IMR-90 (cell line): Measurements from ENCODE around the gene ALPK3. TPM values are rescaled to one million over a fixed set of nuclear protein-coding genes. Genes with fewer than 3 reads are reported as not detected.

Experiments
- ATAC-seq: fragments of 200-7000 bp; cut with Tn5 transposase; 2 replicates; pipeline ENCODE4 v1.9.1; 2020; ENCODE audit warnings: low read depth, mild to moderate bottlenecking, moderate library complexity
- BruUV-seq: library from RNA; stranded (reverse); fragments of 400-500 nt; replicated peaks from 2 replicates; lab custom pipeline; 2021; lab: Mats Ljungman, UMichigan
- CTCF ChIA-PET: fragments of 300-600 bp; formaldehyde crosslinking; extraction: SDS; loops from one replicate; lab custom pipeline; 2021; ENCODE audit warnings: antibody characterized with exemption; lab: Yijun Ruan, JAX
- POLR2A ChIA-PET: fragments of 300-600 bp; sonication (Branson Sonifier 250); formaldehyde crosslinking; loops from one replicate; lab custom pipeline; 2022; ENCODE audit warnings: antibody characterized with exemption; ENCODE audit not compliant: unreplicated experiment; lab: Charles Lee
- DNase-seq: peaks from one replicate; pipeline ENCODE4 v3.0.0; 2013
- H2AFZ ChIP-seq: replicated peaks from 2 replicates; pipeline ENCODE3; 2013; ENCODE audit warnings: low read length, mild to moderate bottlenecking; ENCODE audit not compliant: poor library complexity
- H2AK5ac ChIP-seq: 2 replicates; pipeline ENCODE4 v1.6.1; 2013; ENCODE audit warnings: low read depth, low read length, inconsistent platforms
- H2AK9ac ChIP-seq: replicated peaks from 2 replicates; pipeline ENCODE3; 2013; ENCODE audit warnings: mild to moderate bottlenecking, low read depth, low read length, moderate library complexity; ENCODE audit not compliant: poor library complexity
- H2BK120ac ChIP-seq: 2 replicates; pipeline ENCODE4 v1.6.1; 2013; ENCODE audit warnings: low read depth, low read length, inconsistent platforms
- H2BK15ac ChIP-seq: 3 replicates; pipeline ENCODE4 v1.6.1; 2013; ENCODE audit warnings: low read depth, low read length, inconsistent platforms
- H2BK20ac ChIP-seq: 2 replicates; pipeline ENCODE4 v1.6.1; 2013; ENCODE audit warnings: low read depth, mild to moderate bottlenecking, inconsistent platforms, low read length, moderate library complexity
- H2BK5ac ChIP-seq: 2 replicates; pipeline ENCODE4 v1.6.1; 2013; ENCODE audit warnings: mild to moderate bottlenecking, low read depth, low read length, inconsistent platforms; ENCODE audit not compliant: poor library complexity, severe bottlenecking
- H3K14ac ChIP-seq: replicated peaks from 2 replicates; pipeline ENCODE4 v1.6.1; 2013; ENCODE audit warnings: low read depth, low read length, inconsistent platforms
- H3K18ac ChIP-seq: 2 replicates; pipeline ENCODE4 v1.6.1; 2013; ENCODE audit warnings: low read depth, low read length, control low read depth
- H3K23ac ChIP-seq: 2 replicates; pipeline ENCODE4 v1.6.1; 2013; ENCODE audit warnings: low read depth, low read length, inconsistent platforms
- H3K27ac ChIP-seq: 2 replicates; pipeline ENCODE4 v1.5.1; 2013; ENCODE audit warnings: mild to moderate bottlenecking, control low read depth, low read length; ENCODE audit not compliant: insufficient read depth
- H3K27me3 ChIP-seq: 2 replicates; pipeline ENCODE4 v1.6.1; 2013; ENCODE audit warnings: low read length; ENCODE audit not compliant: control insufficient read depth, insufficient read depth
- H3K36me3 ChIP-seq: 2 replicates; pipeline ENCODE4 v1.6.1; 2013; ENCODE audit warnings: low read length, mixed read lengths; ENCODE audit not compliant: control insufficient read depth, insufficient read depth
- H3K4ac ChIP-seq: 2 replicates; pipeline ENCODE4 v1.6.1; 2013; ENCODE audit warnings: low read depth, low read length, inconsistent platforms
- H3K4me1 ChIP-seq: 2 replicates; pipeline ENCODE4 v1.6.1; 2013; ENCODE audit warnings: low read length, mixed read lengths; ENCODE audit not compliant: control insufficient read depth, insufficient read depth
- H3K4me2 ChIP-seq: 2 replicates; pipeline ENCODE4 v1.6.1; 2013; ENCODE audit warnings: low read depth, mild to moderate bottlenecking, control low read depth, low read length, moderate library complexity
- H3K4me3 ChIP-seq: 2 replicates; pipeline ENCODE4 v1.5.1; 2013; ENCODE audit warnings: low read depth, mild to moderate bottlenecking, control low read depth, low read length, moderate library complexity; ENCODE audit not compliant: insufficient read depth
- H3K56ac ChIP-seq: 2 replicates; pipeline ENCODE4 v1.6.1; 2013; ENCODE audit warnings: low read length, inconsistent platforms; ENCODE audit not compliant: insufficient read depth; ENCODE audit errors: extremely low read depth
- H3K79me1 ChIP-seq, 2 experiments: 2 replicates each; pipeline ENCODE4 v1.6.1; 2013; ENCODE audit warnings: low read length in 2 of 2, inconsistent platforms in 1 of 2, low read depth in 1 of 2
- H3K9ac ChIP-seq: 2 replicates; pipeline ENCODE4 v1.6.1; 2013; ENCODE audit warnings: low read depth, low read length, control low read depth
- H3K9me1 ChIP-seq: 2 replicates; pipeline ENCODE4 v1.6.1; 2013; ENCODE audit warnings: low read length, inconsistent platforms; ENCODE audit not compliant: insufficient read depth
- H3K9me3 ChIP-seq: 2 replicates; pipeline ENCODE4 v1.6.1; 2013; ENCODE audit warnings: low read length; ENCODE audit not compliant: control insufficient read depth, insufficient read depth
- H4K20me1 ChIP-seq: 2 replicates; pipeline ENCODE4 v1.6.1; 2013; ENCODE audit warnings: low read length, inconsistent platforms; ENCODE audit not compliant: insufficient read depth
- H4K5ac ChIP-seq: 2 replicates; pipeline ENCODE4 v1.6.1; 2013; ENCODE audit warnings: mild to moderate bottlenecking, low read depth, low read length, control low read depth
- H4K8ac ChIP-seq, 2 experiments: 2 replicates each; pipeline ENCODE4 v1.6.1; 2013; ENCODE audit warnings: low read depth in 2 of 2, low read length in 2 of 2, control low read depth in 1 of 2, inconsistent platforms in 1 of 2
- H4K91ac ChIP-seq: 2 replicates; pipeline ENCODE4 v1.6.1; 2013; ENCODE audit warnings: low read depth, low read length, inconsistent platforms; ENCODE audit not compliant: insufficient read depth
- RAD21 ChIP-seq: IDR thresholded peaks from 2 replicates; pipeline ENCODE4 v1.6.1; 2012; ENCODE audit warnings: low read length, improper control_type of control experiment
- SMC3 ChIP-seq: fragments of 150-350 bp; IDR thresholded peaks from 2 replicates; pipeline ENCODE4 v1.6.1; 2016; ENCODE audit warnings: low read depth, mild to moderate bottlenecking, antibody characterized with exemption, low read length, moderate library complexity
- USF2 ChIP-seq: fragments of 150-350 bp; IDR thresholded peaks from 2 replicates; pipeline ENCODE4 v1.6.1; 2017; ENCODE audit warnings: mild to moderate bottlenecking, antibody characterized with exemption, low read length, low read depth
- WGBS, 2 experiments: methylation state at CpG; one replicate each; pipeline versions ENCODE4 v1.1.5 to v1.1.7; 2013; ENCODE audit warnings: missing lambda C conversion rate in 2 of 2; ENCODE audit not compliant: insufficient read length in 1 of 2; ENCODE audit errors: extremely low coverage in 2 of 2; 5-methylcytosine and 5-hydroxymethylcytosine counted together
- dilution Hi-C: fragments of 300-500 bp; cut with HindIII; formaldehyde crosslinking; loops from one replicate; pipeline ENCODE4 v1.14.3; 2018; ENCODE audit warnings: low sequenced_read_pairs; ENCODE audit not compliant: unreplicated experiment
- in situ Hi-C: fragments of 300-500 bp; cut with MboI; formaldehyde crosslinking; loops from 3 replicates; pipeline ENCODE4 v1.14.3; 2019; ENCODE audit warnings: low sequenced_read_pairs, inconsistent platforms, mixed read lengths
- intact Hi-C: fragments of 100-400 bp; cut with micrococcal nuclease; formaldehyde crosslinking; loops from 2 replicates; pipeline ENCODE4 v1.10.0; 2022
- polyA plus RNA-seq, 3 experiments: library from polyadenylated mRNA; depleted of rRNA; stranded (reverse); fragments of >200 nt; gene quantifications; 2 replicates each; pipeline ENCODE4 v1.2.3, GENCODE V29; 2012; ENCODE audit warnings: low replicate concordance in 1 of 3
- total RNA-seq: library from RNA; depleted of rRNA; stranded (reverse); fragments of >200 nt; gene quantifications from 2 replicates; pipeline ENCODE4 v1.2.3, GENCODE V29; 2012

ALPK3 gene
- total and polyA plus RNA-seq, 2 of the 4 experiments (the other 2 are of a cell fraction), result under 0.01 to 0.26 TPM

GRCh38 chr15:84829428-84829827 is 12.3 kb downstream of the ALPK3 start (continued):
- TF ChIP-seq RAD21, result no peak

GRCh38 chr15:84830036-84830435 is 12.9 kb downstream of the ALPK3 start:
- Histone ChIP-seq H3K9me1 (peaks cover 3% of the 10 kb centered on the region), H2BK120ac (no peak overlapping the region), H3K14ac (no peak overlapping the region), H2AK5ac (no peak overlapping the region), H2BK20ac (no peak overlapping the region), H3K4ac (no peak overlapping the region), H4K8ac (no peak overlapping the region), H3K36me3 (no peaks in the 10 kb centered on the region), H3K27ac (no peak overlapping the region), H3K18ac (no peak overlapping the region), H3K4me1 (peaks cover 3% of the 10 kb centered on the region; the same call in 1 of the 2 replicates), H3K23ac (no peak overlapping the region), H3K79me1 (no peaks in the 10 kb centered on the region), H2BK5ac (no peak overlapping the region), H3K9ac (no peak overlapping the region), H4K20me1 (peaks cover 3% of the 10 kb centered on the region; the same call in 1 of the 2 replicates), H3K4me3 (no peak overlapping the region), H2AFZ (no peak overlapping the region), H2AK9ac (no peak overlapping the region), H3K9me3 (no peaks in the 10 kb centered on the region), H4K5ac (no peak overlapping the region), H3K27me3 (peaks cover 32% of the 10 kb centered on the region), H3K56ac (no peak overlapping the region), H4K91ac (no peak overlapping the region), H3K4me2 (no peak overlapping the region), H2BK15ac (no peak overlapping the region)
- CTCF ChIA-PET, result interaction anchor here (1.7 kb wide), 1 partner anchor 12 kb away, joined by 6 read pairs; no protein-coding TSS in a partner anchor
- in situ Hi-C loops, result no loop called here
- no peak for DNase-seq
- BruUV-seq, result no TSS peak
- 60% methylated on average over 1 of the region's 2 CpGs; no CpG with 5 or more reads in 1 of the 2 experiments for WGBS, 2 experiments
- no peak for ATAC-seq
- intact Hi-C loops, result no loop called here
- dilution Hi-C loops, result no loop called here
- TF ChIP-seq USF2, result no peak
- no peak for TF ChIP-seq SMC3
- POLR2A ChIA-PET, result no interaction called here
